SK-N-SH (cell line): ENCODE results near the gene RABGAP1L.

ENCODE experiments used
- CTCF ChIP-seq: fragments of 200-600 bp; sonication (generic); IDR thresholded peaks from 2 replicates; pipeline ENCODE4 v1.6.1; 2017; ENCODE audit warnings: antibody characterized with exemption, mild to moderate bottlenecking, moderate library complexity
- EP300 ChIP-seq, 2 experiments: IDR thresholded peaks; 2 replicates each; pipeline versions ENCODE4 v1.4.0 to v1.6.1; 2012; ENCODE audit warnings: borderline replicate concordance in 1 of 2, low read depth in 1 of 2, low read length in 1 of 2
- EZH2phosphoT487 ChIP-seq: fragments of 200-600 bp; sonication (generic); IDR thresholded peaks from 2 replicates; pipeline ENCODE4 v1.6.1; 2017; ENCODE audit warnings: low read depth, mixed run types, mild to moderate bottlenecking, antibody characterized with exemption, moderate library complexity, borderline replicate concordance
- MXI1 ChIP-seq: IDR thresholded peaks from 2 replicates; pipeline ENCODE4 v1.6.1; 2012; ENCODE audit warnings: mild to moderate bottlenecking, low read depth, low read length, improper control_type of control experiment
- POLR2AphosphoS5 ChIP-seq: IDR thresholded peaks from 2 replicates; pipeline ENCODE4 v1.6.1; 2012; ENCODE audit warnings: low read depth, low read length
- RAD21 ChIP-seq: IDR thresholded peaks from 2 replicates; pipeline ENCODE4 v1.6.1; 2012; ENCODE audit warnings: mild to moderate bottlenecking, low read length
- RCOR1 ChIP-seq: fragments of 150-350 bp; IDR thresholded peaks from 2 replicates; pipeline ENCODE4 v1.6.1; 2017; ENCODE audit warnings: antibody characterized with exemption, low read length
- RFX5 ChIP-seq: IDR thresholded peaks from 2 replicates; pipeline ENCODE4 v1.6.1; 2012; ENCODE audit warnings: mild to moderate bottlenecking, improper control_type of control experiment, low read length
- RXRA ChIP-seq: IDR thresholded peaks from 2 replicates; pipeline ENCODE4 v1.4.0; 2012; ENCODE audit warnings: low read depth, mild to moderate bottlenecking, borderline replicate concordance
- SIN3A ChIP-seq: IDR thresholded peaks from 2 replicates; pipeline ENCODE4 v1.6.1; 2012; ENCODE audit warnings: low read depth, mild to moderate bottlenecking, low read length, moderate library complexity, borderline replicate concordance
- TAF1 ChIP-seq: IDR thresholded peaks from 2 replicates; pipeline ENCODE4 v1.6.1; 2012; ENCODE audit warnings: low read depth, mild to moderate bottlenecking, low read length, moderate library complexity, borderline replicate concordance
- TCF12 ChIP-seq: IDR thresholded peaks from 2 replicates; pipeline ENCODE4 v1.4.0; 2012
- YY1 ChIP-seq: IDR thresholded peaks from 2 replicates; pipeline ENCODE4 v1.4.0; 2012; ENCODE audit warnings: low read depth, mild to moderate bottlenecking

- TF ChIP-seq CTCF, result no peak
- TF ChIP-seq RXRA, result no peak
- no peak for TF ChIP-seq YY1
- TF ChIP-seq EZH2phosphoT487, result no peak
- no peak for TF ChIP-seq TAF1
- TF ChIP-seq EP300 (IDR thresholded peaks at IDR 0.05; ENCODE audit: borderline replicate concordance in 1 of 2, low read depth in 1 of 2, low read length in 1 of 2), result no peak
- TF ChIP-seq RFX5, result no peak
- no peak for TF ChIP-seq RAD21
- no peak for TF ChIP-seq POLR2AphosphoS5
- TF ChIP-seq MXI1, result no peak
- no peak for TF ChIP-seq RCOR1
- TF ChIP-seq SIN3A, result no peak
- TF ChIP-seq TCF12, result no peak
Measured at GRCh38 chr1:174902531-174903099, 743.3 kb downstream of the RABGAP1L start.
